B cell (primary cell): Measurements from ENCODE around the gene FNDC3A.

Source experiments
- EZH2 ChIP-seq: IDR thresholded peaks from 2 replicates; pipeline ENCODE4 v1.6.1; 2012; ENCODE audit warnings: borderline replicate concordance, low read depth, mild to moderate bottlenecking, moderate library complexity, low read length; ENCODE audit not compliant: insufficient read depth, poor library complexity, severe bottlenecking
- TF ChIP-seq, protein P1 (sequence below): fragments of 200-600 bp; IDR thresholded peaks from one replicate; pipeline ENCODE4 v1.8.0; 2022; ENCODE audit warnings: antibody characterized with exemption, mild to moderate bottlenecking

DNA sequence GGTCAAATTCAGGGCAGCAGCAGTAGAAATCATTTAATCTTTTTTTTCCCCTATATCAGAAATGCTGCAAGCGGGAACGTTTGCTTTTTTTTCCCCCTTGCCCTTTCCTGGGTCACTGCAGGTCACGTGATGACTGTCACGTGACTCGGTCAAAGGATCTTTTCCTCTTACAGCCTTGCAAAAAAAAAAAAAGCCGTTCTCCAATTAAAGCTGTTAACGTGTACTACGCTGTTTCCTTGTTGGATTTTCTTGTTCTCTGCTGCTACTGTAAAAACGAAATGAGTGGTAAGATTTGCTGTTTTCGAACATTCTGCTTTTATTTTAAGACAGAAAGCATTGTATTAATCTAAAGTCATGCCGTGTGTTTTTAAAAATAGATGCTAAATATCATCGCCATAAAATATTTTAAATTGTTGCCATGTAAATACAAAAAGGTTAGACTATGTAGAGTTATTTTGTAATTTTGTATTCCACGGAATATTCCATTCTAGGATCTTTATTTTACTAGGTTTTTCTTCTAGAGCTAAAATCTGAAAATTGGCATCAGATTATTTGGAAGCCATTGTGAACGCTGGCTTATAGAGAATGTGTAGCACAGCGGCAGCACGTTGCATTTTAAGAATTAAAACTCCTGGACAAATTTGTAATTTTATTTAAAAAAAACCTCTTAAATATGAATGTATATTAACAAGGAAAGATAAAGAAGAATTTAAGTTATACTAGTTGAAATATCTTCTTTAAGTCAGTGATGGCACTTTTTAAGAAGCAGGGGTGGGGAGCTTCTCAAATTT is 134.6 kb downstream of the FNDC3A start:
- TF ChIP-seq, protein P1, sequence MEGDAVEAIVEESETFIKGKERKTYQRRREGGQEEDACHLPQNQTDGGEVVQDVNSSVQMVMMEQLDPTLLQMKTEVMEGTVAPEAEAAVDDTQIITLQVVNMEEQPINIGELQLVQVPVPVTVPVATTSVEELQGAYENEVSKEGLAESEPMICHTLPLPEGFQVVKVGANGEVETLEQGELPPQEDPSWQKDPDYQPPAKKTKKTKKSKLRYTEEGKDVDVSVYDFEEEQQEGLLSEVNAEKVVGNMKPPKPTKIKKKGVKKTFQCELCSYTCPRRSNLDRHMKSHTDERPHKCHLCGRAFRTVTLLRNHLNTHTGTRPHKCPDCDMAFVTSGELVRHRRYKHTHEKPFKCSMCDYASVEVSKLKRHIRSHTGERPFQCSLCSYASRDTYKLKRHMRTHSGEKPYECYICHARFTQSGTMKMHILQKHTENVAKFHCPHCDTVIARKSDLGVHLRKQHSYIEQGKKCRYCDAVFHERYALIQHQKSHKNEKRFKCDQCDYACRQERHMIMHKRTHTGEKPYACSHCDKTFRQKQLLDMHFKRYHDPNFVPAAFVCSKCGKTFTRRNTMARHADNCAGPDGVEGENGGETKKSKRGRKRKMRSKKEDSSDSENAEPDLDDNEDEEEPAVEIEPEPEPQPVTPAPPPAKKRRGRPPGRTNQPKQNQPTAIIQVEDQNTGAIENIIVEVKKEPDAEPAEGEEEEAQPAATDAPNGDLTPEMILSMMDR = no peak
- TF ChIP-seq EZH2 = no peak
